Breast epithelium (tissue), 3 donors: Measurements from ENCODE around the gene ANKRD55.

Experiments used
- POLR2A ChIP-seq: fragments of 450-650 bp; IDR thresholded peaks from one replicate; pipeline ENCODE4 v1.6.1; 2016; ENCODE audit warnings: antibody characterized with exemption, mild to moderate bottlenecking, moderate library complexity
- TF ChIP-seq, protein P1 (sequence below), 3 donors: fragments of 450-650 bp; IDR thresholded peaks; one replicate each; pipeline ENCODE4 v1.5.1; 2016 to 2017; ENCODE audit warnings: antibody characterized with exemption in 3 of 3, mild to moderate bottlenecking in 3 of 3, moderate library complexity in 3 of 3

DNA sequence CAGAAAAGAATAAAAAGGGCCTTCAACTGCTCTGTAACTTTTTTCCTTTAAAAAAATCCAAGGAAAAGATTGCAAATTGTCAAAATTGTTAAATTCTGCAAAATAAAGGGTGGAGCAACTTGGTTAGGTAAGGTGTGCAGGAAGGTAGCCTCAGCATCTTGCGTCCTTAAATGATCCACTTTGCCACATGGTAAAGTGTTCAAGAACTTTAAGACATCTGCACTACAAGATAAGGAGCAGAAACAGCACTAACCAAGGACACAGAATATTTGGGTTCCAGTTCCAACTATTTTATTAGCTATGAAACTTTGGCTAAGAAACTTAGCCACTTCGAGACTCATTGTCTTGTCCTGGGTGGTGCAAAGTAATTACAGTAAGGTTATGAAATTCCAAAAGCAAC is 53.7 kb downstream of the ANKRD55 start:
- TF ChIP-seq, protein P1, sequence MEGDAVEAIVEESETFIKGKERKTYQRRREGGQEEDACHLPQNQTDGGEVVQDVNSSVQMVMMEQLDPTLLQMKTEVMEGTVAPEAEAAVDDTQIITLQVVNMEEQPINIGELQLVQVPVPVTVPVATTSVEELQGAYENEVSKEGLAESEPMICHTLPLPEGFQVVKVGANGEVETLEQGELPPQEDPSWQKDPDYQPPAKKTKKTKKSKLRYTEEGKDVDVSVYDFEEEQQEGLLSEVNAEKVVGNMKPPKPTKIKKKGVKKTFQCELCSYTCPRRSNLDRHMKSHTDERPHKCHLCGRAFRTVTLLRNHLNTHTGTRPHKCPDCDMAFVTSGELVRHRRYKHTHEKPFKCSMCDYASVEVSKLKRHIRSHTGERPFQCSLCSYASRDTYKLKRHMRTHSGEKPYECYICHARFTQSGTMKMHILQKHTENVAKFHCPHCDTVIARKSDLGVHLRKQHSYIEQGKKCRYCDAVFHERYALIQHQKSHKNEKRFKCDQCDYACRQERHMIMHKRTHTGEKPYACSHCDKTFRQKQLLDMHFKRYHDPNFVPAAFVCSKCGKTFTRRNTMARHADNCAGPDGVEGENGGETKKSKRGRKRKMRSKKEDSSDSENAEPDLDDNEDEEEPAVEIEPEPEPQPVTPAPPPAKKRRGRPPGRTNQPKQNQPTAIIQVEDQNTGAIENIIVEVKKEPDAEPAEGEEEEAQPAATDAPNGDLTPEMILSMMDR (IDR thresholded peaks at IDR 0.05) = no peak
- no peak for TF ChIP-seq POLR2A
